CD8-positive, alpha-beta memory T cell (primary cell): ENCODE results near the gene PRDM16. TPM values are rescaled to one million over a fixed set of nuclear protein-coding genes. Genes with fewer than 3 reads are reported as not detected.
A peak's percentile ranks its signal among the peaks of the same experiment; 100 is the strongest.

Source experiments
- CTCF ChIA-PET: fragments of 350-600 bp; sonication (Branson Sonifier 250); formaldehyde crosslinking; loops from one replicate; lab custom pipeline; 2021; ENCODE audit warnings: antibody characterized with exemption; lab: Charles Lee
- POLR2A ChIA-PET: fragments of 350-600 bp; sonication (Branson Sonifier 250); formaldehyde crosslinking; loops from one replicate; lab custom pipeline; 2021; ENCODE audit warnings: antibody characterized with exemption; lab: Charles Lee
- DNase-seq, 5 donors: peaks; one replicate each; pipeline versions ENCODE4 v3.0.0 to v3.0.0-alpha.2; 2020 to 2022; ENCODE audit warnings: mixed read lengths in 1 of 5
- H3K27ac ChIP-seq: one replicate; pipeline ENCODE4 v1.7.0; 2013; ENCODE audit warnings: low read depth, mild to moderate bottlenecking, low read length, moderate library complexity
- H3K27me3 ChIP-seq: 2 replicates; pipeline ENCODE4 v1.7.0; 2013; ENCODE audit warnings: low read length, mild to moderate bottlenecking; ENCODE audit not compliant: insufficient read depth, poor library complexity, severe bottlenecking
- H3K36me3 ChIP-seq: 2 replicates; pipeline ENCODE4 v1.7.0; 2013; ENCODE audit warnings: mild to moderate bottlenecking, low read length, moderate library complexity; ENCODE audit not compliant: insufficient read depth
- H3K4me1 ChIP-seq: 2 replicates; pipeline ENCODE4 v1.7.0; 2013; ENCODE audit warnings: mild to moderate bottlenecking, low read length, moderate library complexity; ENCODE audit not compliant: insufficient read depth
- H3K4me3 ChIP-seq: 2 replicates; pipeline ENCODE4 v1.7.0; 2013; ENCODE audit warnings: mild to moderate bottlenecking, low read length
- H3K9me3 ChIP-seq: 2 replicates; pipeline ENCODE4 v1.7.0; 2013; ENCODE audit warnings: mild to moderate bottlenecking, low read length
- H3K27ac Mint-ChIP-seq, 8 donors: one replicate each; pipeline ENCODE4 v1.8.0; 2020 to 2021; ENCODE audit warnings: mixed read lengths in 8 of 8, mild to moderate bottlenecking in 6 of 8, inconsistent platforms in 3 of 8, moderate library complexity in 3 of 8
- H3K27me3 Mint-ChIP-seq, 2 donors: one replicate each; pipeline ENCODE4 v1.8.0; 2020 to 2021; ENCODE audit warnings: mixed read lengths in 2 of 2, mild to moderate bottlenecking in 1 of 2, moderate library complexity in 1 of 2
- H3K36me3 Mint-ChIP-seq, 3 donors: one replicate each; pipeline ENCODE4 v1.8.0; 2020 to 2021; ENCODE audit warnings: mixed read lengths in 3 of 3, inconsistent platforms in 1 of 3, mild to moderate bottlenecking in 1 of 3
- H3K4me1 Mint-ChIP-seq, 3 donors: one replicate each; pipeline ENCODE4 v1.8.0; 2020 to 2021; ENCODE audit warnings: mixed read lengths in 3 of 3, inconsistent platforms in 1 of 3, mild to moderate bottlenecking in 1 of 3
- H3K4me3 Mint-ChIP-seq, 7 donors: one replicate each; pipeline ENCODE4 v1.8.0; 2020 to 2021; ENCODE audit warnings: mixed read lengths in 7 of 7, mild to moderate bottlenecking in 6 of 7, moderate library complexity in 4 of 7, inconsistent platforms in 2 of 7
- H3K9me3 Mint-ChIP-seq, 5 donors: one replicate each; pipeline ENCODE4 v1.8.0; 2020 to 2022; ENCODE audit warnings: mixed read lengths in 5 of 5, mild to moderate bottlenecking in 3 of 5, moderate library complexity in 2 of 5, inconsistent platforms in 1 of 5
- polyA plus RNA-seq: library from polyadenylated mRNA; unstranded; fragments of 300-500 nt; fragmentation: Illumina TruSeq; gene quantifications from one replicate; pipeline ENCODE4 v1.2.3, GENCODE V29; 2021
- total RNA-seq, 2 experiments: library from RNA; stranded (reverse); gene quantifications; one replicate each; pipeline ENCODE4 v1.2.3, GENCODE V29; 2021

PRDM16 gene
- total and polyA plus RNA-seq, 3 experiments from 2014 or later = not detected

DNA sequence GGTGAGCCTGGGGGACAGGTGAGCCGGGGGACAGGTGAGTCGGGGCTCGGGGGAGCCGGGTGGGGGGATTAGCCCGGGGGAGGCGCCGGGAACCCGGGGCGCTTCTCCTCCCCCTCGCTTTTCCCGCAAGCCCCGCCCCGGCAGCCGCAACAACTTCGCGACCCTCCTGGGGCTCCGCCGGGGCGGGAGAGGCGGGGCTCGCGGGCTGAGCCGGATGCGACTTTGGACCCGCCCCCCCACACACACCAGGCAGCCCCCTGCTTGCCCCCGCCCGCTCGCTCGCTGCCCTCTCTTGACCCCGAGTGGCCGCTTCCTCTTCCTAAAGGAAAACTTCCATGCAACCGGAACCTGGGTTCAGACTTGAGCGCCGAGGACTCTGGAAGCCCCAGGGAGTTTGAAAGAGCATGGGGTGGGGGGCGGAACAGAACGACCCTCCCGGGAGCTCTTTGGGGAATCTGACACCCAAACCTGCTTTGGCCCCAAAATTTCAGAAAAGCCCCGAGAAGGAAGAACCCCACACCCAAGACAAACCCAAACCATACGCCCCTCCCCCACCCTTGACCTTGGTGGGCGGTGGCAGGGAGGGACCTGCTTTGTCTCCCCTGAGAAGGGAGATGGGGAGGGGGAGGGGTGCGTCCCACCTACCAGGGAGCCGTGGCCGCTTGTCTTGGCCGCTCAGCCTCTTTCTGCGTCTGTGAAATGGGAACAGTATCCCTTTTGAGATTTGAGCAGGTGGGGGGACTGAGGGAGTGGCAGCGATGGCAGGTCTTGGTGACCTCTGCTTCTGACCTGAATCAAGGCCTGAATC, 386.0 kb downstream of the PRDM16 start:
- Histone ChIP-seq H3K4me1 (peaks cover 11% of the 10 kb centered on the region), H3K36me3 (no peaks in the 10 kb centered on the region), H3K4me3 (no peak overlapping the region), H3K27me3 (peaks cover 20% of the 10 kb centered on the region), H3K27ac (no peak overlapping the region), H3K9me3 (no peaks in the 10 kb centered on the region)
- ChIA-PET POLR2A (no interaction called here), CTCF (interaction anchor here (0.6 to 1.1 kb wide), 2 partner anchors 165 to 269 kb away, joined by 3 read pairs; no protein-coding TSS in a partner anchor)
- DNase-seq = peak in 1 of 5 donors; percentile 14
- peak overlapping the region in 3 of 8 donors; percentile 11 to 91 (median 41) for H3K27ac Mint-ChIP-seq
- H3K4me3 Mint-ChIP-seq = peak overlapping the region; percentile 37 to 82 (median 71)
- peaks cover 0 to 6% (median 2%) of the 10 kb centered on the region in 3 donors for H3K4me1 Mint-ChIP-seq
- H3K36me3 Mint-ChIP-seq = no peaks in the 10 kb centered on the region
- H3K9me3 Mint-ChIP-seq = no peaks in the 10 kb centered on the region
- H3K27me3 Mint-ChIP-seq = peaks cover 3 to 15% of the 10 kb centered on the region in 2 donors

DNA sequence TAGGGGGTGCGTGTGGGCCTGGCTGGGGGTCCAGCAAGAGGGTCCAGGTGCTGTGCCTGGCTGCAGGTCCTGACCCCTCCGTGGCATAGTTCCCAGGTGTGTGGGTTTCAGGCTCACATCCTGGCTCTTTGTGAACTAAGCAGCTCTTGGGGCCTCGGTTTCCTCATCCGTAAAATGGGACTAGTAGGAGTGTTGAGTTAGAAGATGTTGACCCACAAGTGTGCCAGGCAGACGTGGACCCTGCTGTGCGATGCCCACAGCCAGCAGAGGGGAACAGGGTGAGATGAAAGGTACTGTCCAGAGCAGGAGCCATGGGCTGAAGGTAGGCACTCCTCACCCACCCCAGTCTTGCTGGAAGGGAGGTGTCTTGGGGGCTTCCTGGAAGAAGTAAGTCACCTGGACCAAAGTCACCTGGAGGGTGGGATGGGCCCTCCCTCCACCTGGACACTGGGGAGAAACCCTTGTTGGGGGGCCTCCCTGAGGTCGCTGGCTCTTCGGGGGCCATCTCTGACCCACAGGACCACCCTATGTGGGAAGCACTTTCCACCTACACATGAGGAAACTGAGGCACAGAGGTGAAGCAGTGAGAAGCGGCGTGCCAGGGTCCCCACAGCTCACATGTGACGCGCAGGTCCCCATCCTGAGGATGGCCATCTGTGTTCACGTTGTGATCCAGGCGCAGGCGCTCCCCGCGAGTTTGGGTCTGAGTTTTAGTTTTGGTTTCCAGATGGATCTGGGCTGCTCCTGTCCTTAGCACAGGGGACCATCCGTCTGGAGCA, 386.9 kb downstream of the PRDM16 start:
- DNase-seq = no peak
- H3K27me3 Mint-ChIP-seq = peaks cover 3 to 7% of the 10 kb centered on the region in 2 donors

DNA sequence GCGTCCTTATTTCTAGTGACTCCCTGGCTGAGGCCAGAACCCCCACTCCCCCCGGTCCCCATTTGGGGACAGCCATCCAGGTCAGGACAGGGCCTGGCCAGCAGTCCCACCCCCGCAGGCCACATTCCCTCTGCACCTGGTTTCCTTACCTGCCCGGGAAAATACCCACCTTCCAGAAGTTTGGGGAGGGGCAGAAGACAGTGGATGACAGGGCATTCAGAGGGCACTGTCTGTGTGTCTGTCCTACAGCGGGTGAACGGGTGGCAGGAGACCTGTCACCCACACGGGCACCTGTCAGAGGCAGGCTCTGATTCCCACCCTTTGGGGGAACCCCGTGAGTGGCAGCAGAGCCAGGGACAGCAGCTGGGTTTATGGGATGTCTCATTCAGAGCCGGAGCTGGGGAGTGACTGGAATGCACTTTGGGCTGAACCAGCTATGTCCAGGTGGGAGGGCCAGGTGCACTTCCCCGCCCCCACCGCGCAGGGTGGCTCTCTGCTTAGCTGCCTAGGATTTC, 387.5 kb downstream of the PRDM16 start:
- Mint-ChIP-seq H3K9me3 (no peaks in the 10 kb centered on the region), H3K27ac (no peak overlapping the region), H3K4me3 (no peak overlapping the region), H3K27me3 (peaks cover 3% of the 10 kb centered on the region in 2 donors), H3K36me3 (no peaks in the 10 kb centered on the region), H3K4me1 (peaks cover 0 to 6% (median 2%) of the 10 kb centered on the region in 3 donors)
- H3K36me3 ChIP-seq = no peaks in the 10 kb centered on the region
- no peak overlapping the region for H3K27ac ChIP-seq
- peaks cover 20% of the 10 kb centered on the region for H3K27me3 ChIP-seq
- H3K4me1 ChIP-seq = peaks cover 11% of the 10 kb centered on the region
- DNase-seq = no peak
- ChIA-PET POLR2A (no interaction called here), CTCF (no interaction called here)
- no peaks in the 10 kb centered on the region for H3K9me3 ChIP-seq
- no peak overlapping the region for H3K4me3 ChIP-seq

More for the DNA sequence above, 386.9 kb downstream of the PRDM16 start:
- peaks cover 0 to 6% (median 2%) of the 10 kb centered on the region in 3 donors for H3K4me1 Mint-ChIP-seq
- no peak overlapping the region for H3K27ac ChIP-seq
- peak overlapping the region in 1 of 8 donors; percentile 11 for H3K27ac Mint-ChIP-seq
- no peaks in the 10 kb centered on the region for H3K36me3 Mint-ChIP-seq
- peak overlapping the region in 6 of 7 donors; percentile 54 to 82 (median 72) for H3K4me3 Mint-ChIP-seq
- peaks cover 20% of the 10 kb centered on the region for H3K27me3 ChIP-seq
- no peak overlapping the region for H3K4me3 ChIP-seq
- H3K9me3 Mint-ChIP-seq = no peaks in the 10 kb centered on the region
- peaks cover 11% of the 10 kb centered on the region for H3K4me1 ChIP-seq
- no peaks in the 10 kb centered on the region for H3K36me3 ChIP-seq
- ChIA-PET POLR2A (no interaction called here), CTCF (interaction anchor here (1.1 kb wide), 1 partner anchor 164 kb away, joined by 3 read pairs; no protein-coding TSS in a partner anchor)
- no peaks in the 10 kb centered on the region for H3K9me3 ChIP-seq

DNA sequence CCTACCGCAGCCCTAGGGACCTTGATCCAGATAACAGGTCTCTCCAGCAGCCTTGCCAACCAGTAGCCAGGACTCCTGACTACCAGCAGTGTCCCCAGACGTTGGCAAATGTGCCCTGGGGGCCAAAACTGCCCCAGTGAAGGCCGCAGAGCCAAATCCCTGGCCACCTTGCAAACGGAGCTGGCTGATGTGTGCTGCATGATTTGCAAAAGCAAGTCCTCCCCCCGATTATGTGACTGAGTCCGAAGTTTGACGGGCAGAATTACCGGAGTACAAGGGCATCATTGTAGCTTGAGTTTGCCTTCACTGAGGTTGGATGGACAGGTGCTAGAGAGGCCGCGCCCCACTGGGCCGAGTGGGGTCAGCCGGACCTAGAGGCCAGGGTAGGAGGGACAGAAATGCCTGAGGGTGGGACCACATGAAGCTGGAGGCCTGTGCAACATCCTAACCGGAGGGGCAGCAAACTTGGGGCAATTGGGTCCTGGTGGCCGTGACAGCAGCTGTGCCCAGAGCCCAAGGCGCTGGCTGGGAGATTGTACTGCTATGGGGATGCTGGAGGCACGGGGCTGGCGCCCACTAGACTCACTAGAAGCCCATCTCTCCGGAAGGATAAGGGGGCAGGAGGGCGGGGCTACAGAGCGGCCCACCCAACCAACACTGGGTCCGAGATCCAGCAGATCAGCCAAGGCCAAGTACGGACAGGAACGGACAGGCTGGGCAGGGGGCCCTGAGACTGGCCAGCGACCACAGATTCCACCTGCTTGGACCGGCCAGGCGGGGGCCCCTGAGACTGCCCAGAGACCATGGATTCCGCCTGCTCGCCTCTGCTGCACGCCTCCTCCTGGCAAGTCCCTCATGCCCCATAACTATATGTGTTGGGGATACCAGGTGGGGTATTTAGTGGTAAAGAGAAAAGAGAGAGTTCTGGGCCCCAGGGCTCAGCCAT, 388.2 kb downstream of the PRDM16 start:
- no peaks in the 10 kb centered on the region for H3K9me3 Mint-ChIP-seq
- H3K4me3 Mint-ChIP-seq = peak overlapping the region in 2 of 7 donors; percentile 37 to 54
- H3K36me3 Mint-ChIP-seq = no peaks in the 10 kb centered on the region
- H3K4me1 Mint-ChIP-seq = peaks cover 0 to 6% (median 2%) of the 10 kb centered on the region in 3 donors
- Histone ChIP-seq H3K4me1 (peaks cover 11% of the 10 kb centered on the region), H3K27ac (no peak overlapping the region), H3K36me3 (no peaks in the 10 kb centered on the region), H3K4me3 (no peak overlapping the region), H3K9me3 (no peaks in the 10 kb centered on the region), H3K27me3 (peaks cover 18% of the 10 kb centered on the region)
- CTCF ChIA-PET = no interaction called here
- DNase-seq = no peak
- H3K27me3 Mint-ChIP-seq = peaks cover 0 to 3% of the 10 kb centered on the region in 2 donors
- peak overlapping the region in 1 of 8 donors; percentile 77 for H3K27ac Mint-ChIP-seq
- POLR2A ChIA-PET = no interaction called here

DNA sequence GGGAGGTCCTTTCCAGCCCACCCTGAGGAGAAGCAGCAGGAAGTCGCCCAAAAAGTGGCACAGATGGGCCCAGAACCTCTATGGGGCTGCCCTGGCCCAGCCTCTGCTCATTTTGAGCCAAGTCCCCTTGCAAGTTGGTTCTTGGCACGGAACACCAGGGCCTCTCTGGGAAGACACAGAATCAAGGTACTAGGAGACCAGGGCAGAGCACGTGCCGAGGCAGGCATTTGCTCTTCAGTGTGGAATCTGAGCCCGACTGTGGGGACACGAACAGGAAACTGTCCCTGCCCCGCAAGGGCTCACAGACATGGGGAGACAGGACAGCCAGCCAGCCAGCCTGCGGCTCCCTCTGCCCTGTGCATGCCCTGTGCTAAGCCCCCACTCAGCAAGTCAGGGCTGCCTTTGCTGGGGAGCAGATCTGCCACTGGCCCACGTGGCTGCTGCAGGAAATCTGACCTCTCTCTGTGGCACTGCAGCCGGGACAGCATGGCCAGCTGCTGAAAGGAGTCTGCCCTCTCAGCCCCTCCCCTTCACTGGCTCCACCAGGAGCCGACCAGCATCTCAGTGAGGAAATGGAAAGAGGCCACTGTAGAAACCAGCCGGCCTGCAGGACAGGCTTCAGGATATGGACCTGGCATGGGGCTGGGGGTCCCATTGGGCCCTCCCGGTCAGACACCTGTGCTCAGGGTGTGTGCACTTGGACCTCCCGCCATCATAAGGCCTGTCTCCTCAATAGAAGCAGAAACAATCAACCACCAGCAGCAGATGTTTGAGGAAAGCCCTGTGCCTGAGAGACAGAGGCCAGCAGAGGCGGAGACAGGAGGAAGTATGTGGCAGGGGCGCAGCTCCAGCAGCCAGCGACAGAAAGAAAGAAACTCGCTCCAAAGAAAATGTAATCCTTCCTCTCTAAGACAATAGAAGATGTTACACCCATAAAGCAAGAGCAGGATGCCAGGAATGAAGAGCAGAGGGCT, 389.2 kb downstream of the PRDM16 start:
- Histone ChIP-seq H3K36me3 (no peaks in the 10 kb centered on the region), H3K27ac (no peak overlapping the region), H3K4me3 (no peak overlapping the region), H3K4me1 (peaks cover 10% of the 10 kb centered on the region), H3K27me3 (peaks cover 9% of the 10 kb centered on the region), H3K9me3 (no peaks in the 10 kb centered on the region)
- Mint-ChIP-seq H3K36me3 (no peaks in the 10 kb centered on the region), H3K4me1 (peaks cover 0 to 5% (median 1%) of the 10 kb centered on the region in 3 donors), H3K27ac (peak overlapping the region in 3 of 8 donors; percentile 2 to 22 (median 11)), H3K4me3 (peak overlapping the region in 1 of 7 donors; percentile 37), H3K27me3 (peaks cover 0 to 3% of the 10 kb centered on the region in 2 donors), H3K9me3 (no peaks in the 10 kb centered on the region)
- DNase-seq = no peak
- ChIA-PET POLR2A (no interaction called here), CTCF (no interaction called here)

DNA sequence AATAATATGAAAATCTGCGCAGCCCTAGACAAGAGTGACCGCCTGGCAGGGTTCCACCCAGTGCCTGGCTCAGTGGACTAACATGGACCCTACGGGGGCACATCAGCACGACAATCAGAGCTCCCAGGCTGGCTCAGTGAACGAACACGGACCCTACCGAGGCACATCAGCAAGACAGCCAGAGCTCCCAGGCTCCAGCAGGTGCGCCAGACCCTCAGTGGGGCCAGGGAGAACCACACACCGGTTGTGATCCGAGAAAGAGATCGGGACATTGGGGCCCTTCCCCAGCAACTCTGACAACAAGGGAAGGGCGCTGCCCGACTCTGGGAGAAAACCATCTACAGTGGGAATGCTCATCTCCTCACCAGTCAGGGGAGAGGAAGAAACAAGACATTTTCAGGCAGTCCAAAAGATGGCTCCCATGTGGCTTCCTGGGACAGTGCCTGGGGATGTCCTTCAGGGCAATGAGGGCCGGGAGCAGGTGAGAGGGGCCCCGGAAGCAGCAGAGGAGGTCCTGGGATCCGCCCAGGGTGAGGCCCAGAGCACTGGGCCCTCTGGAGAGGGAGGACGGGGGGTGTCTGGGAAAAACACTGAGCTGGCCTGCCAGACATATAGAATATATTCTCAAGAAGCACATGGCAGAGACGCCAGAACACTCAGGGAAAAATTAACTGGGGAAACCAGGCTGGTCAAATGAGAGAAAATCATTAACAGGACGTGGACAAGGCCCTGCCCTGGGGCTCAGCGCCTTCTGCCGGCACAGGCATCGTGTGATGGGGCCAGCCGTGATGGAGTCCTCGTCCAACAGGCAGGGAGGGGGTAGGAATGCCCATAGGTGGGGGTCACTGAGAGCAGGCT, 390.3 kb downstream of the PRDM16 start:
- DNase-seq = no peak
- H3K27ac ChIP-seq = no peak overlapping the region
- H3K4me3 ChIP-seq = no peak overlapping the region
- Mint-ChIP-seq H3K4me3 (no peak overlapping the region), H3K27me3 (peaks cover 0 to 3% of the 10 kb centered on the region in 2 donors), H3K9me3 (no peaks in the 10 kb centered on the region), H3K4me1 (peaks cover 0 to 3% (median 0%) of the 10 kb centered on the region in 3 donors), H3K27ac (no peak overlapping the region), H3K36me3 (no peaks in the 10 kb centered on the region)
- no peaks in the 10 kb centered on the region for H3K36me3 ChIP-seq
- ChIA-PET CTCF (no interaction called here), POLR2A (no interaction called here)
- no peaks in the 10 kb centered on the region for H3K4me1 ChIP-seq
- no peaks in the 10 kb centered on the region for H3K9me3 ChIP-seq
- no peaks in the 10 kb centered on the region for H3K27me3 ChIP-seq
